Measurements from ENCODE around the gene STON1.

GRCh38 chr2:48626047-48626446 lies 96.1 kb downstream of the STON1 start:
- TF ChIP-seq CTCF (IDR thresholded peaks at IDR 0.05), result no peak
- TF ChIP-seq POLR2A (IDR thresholded peaks at IDR 0.05; ENCODE audit: low read length), result no peak
- TF ChIP-seq RAD21 (conservative IDR thresholded peaks at IDR 0.05 in 1 of 2, IDR thresholded peaks at IDR 0.05 in 1 of 2), result no peak
- TF ChIP-seq POLR2AphosphoS2 (conservative IDR thresholded peaks at IDR 0.05; ENCODE audit: low read length), result no peak
- no peak for TF ChIP-seq HDAC2 (IDR thresholded peaks at IDR 0.05)
